Measurements from ENCODE around the gene ABCA3.

The ABCA3 gene

GRCh38 chr16:2333772-2334379 lies 6.7 kb downstream of the ABCA3 start:
- no peak for TF ChIP-seq EP300 (IDR thresholded peaks at IDR 0.05; ENCODE audit: borderline replicate concordance)
- TF ChIP-seq TEAD4 (IDR thresholded peaks at IDR 0.05), result no peak
- no peak for TF ChIP-seq YY1 (IDR thresholded peaks at IDR 0.05; ENCODE audit: low read depth)

- TF ChIP-seq CREB1 (IDR thresholded peaks at IDR 0.05; ENCODE audit: low read depth) (no peak), EP300 (IDR thresholded peaks at IDR 0.05; ENCODE audit: borderline replicate concordance) (no peak), USF1 (IDR thresholded peaks at IDR 0.05) (no peak)
These were observed 7.3 kb downstream of the ABCA3 start for GRCh38 chr16:2333231-2333630.

GRCh38 chr16:2331931-2332267 lies 8.6 kb downstream of the ABCA3 start:
- no peak for TF ChIP-seq ZBTB7A (IDR thresholded peaks at IDR 0.05; ENCODE audit: low read depth)

- TF ChIP-seq REST (IDR thresholded peaks at IDR 0.05; ENCODE audit: low read depth), result no peak
- TF ChIP-seq ZBTB7A (IDR thresholded peaks at IDR 0.05; ENCODE audit: low read depth), result no peak
- TF ChIP-seq TAF1 (IDR thresholded peaks at IDR 0.05; ENCODE audit: low read depth), result no peak
- no peak for TF ChIP-seq EGR1 (IDR thresholded peaks at IDR 0.05)
- no peak for TF ChIP-seq USF1 (IDR thresholded peaks at IDR 0.05)
- TF ChIP-seq TCF12 (IDR thresholded peaks at IDR 0.05; ENCODE audit: low read depth), result no peak
- TF ChIP-seq MAX (IDR thresholded peaks at IDR 0.05), result no peak
- TF ChIP-seq YY1 (IDR thresholded peaks at IDR 0.05; ENCODE audit: low read depth), result no peak
- no peak for TF ChIP-seq CEBPB (IDR thresholded peaks at IDR 0.05)
- TF ChIP-seq RAD21 (IDR thresholded peaks at IDR 0.05; ENCODE audit: low read depth), result no peak
- no peak for TF ChIP-seq TEAD4 (IDR thresholded peaks at IDR 0.05)
- TF ChIP-seq EP300 (IDR thresholded peaks at IDR 0.05; ENCODE audit: borderline replicate concordance), result no peak
- TF ChIP-seq FOXM1 (IDR thresholded peaks at IDR 0.05; ENCODE audit: borderline replicate concordance, low read depth), result no peak
- TF ChIP-seq NFIC (IDR thresholded peaks at IDR 0.05), result no peak
- TF ChIP-seq CREB1 (IDR thresholded peaks at IDR 0.05; ENCODE audit: low read depth), result no peak
These were observed 9.2 kb downstream of the ABCA3 start for GRCh38 chr16:2331199-2331930.

- TF ChIP-seq TEAD4 (IDR thresholded peaks at IDR 0.05) (no peak), TAF1 (IDR thresholded peaks at IDR 0.05; ENCODE audit: low read depth) (no peak), ZBTB7A (IDR thresholded peaks at IDR 0.05; ENCODE audit: low read depth) (no peak)
These were observed 11.0 kb downstream of the ABCA3 start for GRCh38 chr16:2329532-2329931.

- TF ChIP-seq TEAD4 (IDR thresholded peaks at IDR 0.05), result no peak
- TF ChIP-seq EGR1 (IDR thresholded peaks at IDR 0.05), result no peak
- TF ChIP-seq YY1 (IDR thresholded peaks at IDR 0.05; ENCODE audit: low read depth), result no peak
- no peak for TF ChIP-seq EP300 (IDR thresholded peaks at IDR 0.05; ENCODE audit: borderline replicate concordance)
- no peak for TF ChIP-seq CREB1 (IDR thresholded peaks at IDR 0.05; ENCODE audit: low read depth)
- no peak for TF ChIP-seq MAX (IDR thresholded peaks at IDR 0.05)
- no peak for TF ChIP-seq TAF1 (IDR thresholded peaks at IDR 0.05; ENCODE audit: low read depth)
- TF ChIP-seq TCF12 (IDR thresholded peaks at IDR 0.05; ENCODE audit: low read depth), result no peak
These were observed 12.1 kb downstream of the ABCA3 start for GRCh38 chr16:2328428-2328827.

GRCh38 chr16:2326191-2326590 lies 14.3 kb downstream of the ABCA3 start:
- TF ChIP-seq FOXM1 (IDR thresholded peaks at IDR 0.05; ENCODE audit: borderline replicate concordance, low read depth) (no peak), YY1 (IDR thresholded peaks at IDR 0.05; ENCODE audit: low read depth) (no peak), TCF12 (IDR thresholded peaks at IDR 0.05; ENCODE audit: low read depth) (no peak), USF1 (IDR thresholded peaks at IDR 0.05) (no peak), MAX (IDR thresholded peaks at IDR 0.05) (no peak), NFIC (IDR thresholded peaks at IDR 0.05) (no peak), ZBTB7A (IDR thresholded peaks at IDR 0.05; ENCODE audit: low read depth) (no peak), CREB1 (IDR thresholded peaks at IDR 0.05; ENCODE audit: low read depth) (no peak), TEAD4 (IDR thresholded peaks at IDR 0.05) (no peak), RAD21 (IDR thresholded peaks at IDR 0.05; ENCODE audit: low read depth) (no peak), CEBPB (IDR thresholded peaks at IDR 0.05) (no peak), EP300 (IDR thresholded peaks at IDR 0.05; ENCODE audit: borderline replicate concordance) (no peak), EGR1 (IDR thresholded peaks at IDR 0.05) (no peak), TAF1 (IDR thresholded peaks at IDR 0.05; ENCODE audit: low read depth) (no peak), REST (IDR thresholded peaks at IDR 0.05; ENCODE audit: low read depth) (no peak)

Data from Ishikawa (cell line).